MCF 10A (cell line): ENCODE results near the gene CILP2. TPM values are rescaled to one million over a fixed set of nuclear protein-coding genes. Genes with fewer than 3 reads are reported as not detected.

ENCODE experiments used
- Bru-seq: library from RNA; stranded (reverse); fragments of 400-500 nt; gene quantifications from one replicate; lab custom pipeline; 2021; lab: Mats Ljungman, UMichigan
- BruChase-seq, 2 experiments: library from RNA; stranded (reverse); fragments of 400-500 nt; gene quantifications; one replicate each; lab custom pipeline; 2021; lab: Mats Ljungman, UMichigan
- BruUV-seq: library from RNA; stranded (reverse); fragments of 400-500 nt; replicated peaks from 2 replicates; lab custom pipeline; 2021; lab: Mats Ljungman, UMichigan
- CTCF ChIA-PET: fragments of 300-600 bp; sonication (Branson Sonifier 250); formaldehyde crosslinking; extraction: SDS; loops from one replicate; lab custom pipeline; 2021; ENCODE audit warnings: antibody characterized with exemption, inconsistent platforms; lab: Yijun Ruan, JAX
- POLR2A ChIA-PET: fragments of 300-600, 350-650 bp; sonication (Branson Sonifier 250); formaldehyde crosslinking; extraction: SDS; loops from one replicate; lab custom pipeline; 2020; ENCODE audit warnings: antibody characterized with exemption, inconsistent platforms; lab: Yijun Ruan, JAX
- DNase-seq: peaks from one replicate; pipeline ENCODE4 v3.0.0-alpha.2; 2018; ENCODE audit not compliant: unreplicated experiment
- H3K27ac Mint-ChIP-seq: one replicate; pipeline ENCODE4 v1.8.0; 2022; ENCODE audit warnings: mild to moderate bottlenecking, low read depth, mixed read lengths; ENCODE audit not compliant: unreplicated experiment
- H3K27me3 Mint-ChIP-seq: one replicate; pipeline ENCODE4 v1.8.0; 2022; ENCODE audit warnings: mixed read lengths; ENCODE audit not compliant: insufficient read depth, unreplicated experiment
- H3K36me3 Mint-ChIP-seq: one replicate; pipeline ENCODE4 v1.8.0; 2022; ENCODE audit warnings: mild to moderate bottlenecking, moderate library complexity, mixed read lengths; ENCODE audit not compliant: insufficient read depth, unreplicated experiment
- H3K4me1 Mint-ChIP-seq: one replicate; pipeline ENCODE4 v1.8.0; 2022; ENCODE audit warnings: mixed read lengths; ENCODE audit not compliant: insufficient read depth, unreplicated experiment
- H3K4me3 Mint-ChIP-seq: one replicate; pipeline ENCODE4 v1.8.0; 2022; ENCODE audit warnings: mild to moderate bottlenecking, moderate library complexity, mixed read lengths; ENCODE audit not compliant: unreplicated experiment
- H3K9me3 Mint-ChIP-seq: one replicate; pipeline ENCODE4 v1.8.0; 2022; ENCODE audit warnings: mixed read lengths; ENCODE audit not compliant: unreplicated experiment
- CTCF ChIP-seq: fragments of 200-600 bp; IDR thresholded peaks from one replicate; pipeline ENCODE4 v1.8.0; 2022; ENCODE audit warnings: antibody characterized with exemption, mild to moderate bottlenecking; ENCODE audit not compliant: unreplicated experiment
- intact Hi-C: fragments of 100-400 bp; cut with micrococcal nuclease; formaldehyde crosslinking; loops from 2 replicates; pipeline ENCODE4 v1.14.1; 2022
- long read RNA-seq: library from polyadenylated mRNA; stranded (forward); transcript quantifications from one replicate; pipeline ENCODE4 v2.0.0, GENCODE V29; 2022
- total RNA-seq: library from RNA; stranded (reverse); gene quantifications from 2 replicates; pipeline ENCODE4 v1.2.3, GENCODE V29; 2022

Gene CILP2
- total RNA-seq = 0.12 and 0.29 TPM in 2 replicates
- Bru-seq, nascent RNA = percentile 26 among the genes with signal in this experiment
- BruChase-seq, experiment 1, labeled RNA remaining after a 6-hour chase = percentile 51 among the genes with signal in this experiment
- BruChase-seq, experiment 2, labeled RNA remaining after a 2-hour chase = percentile 33 among the genes with signal in this experiment
- long read RNA-seq = 0 reads

- Mint-ChIP-seq H3K4me1 (no peaks in the 10 kb centered on the region), H3K36me3 (peaks cover 7% of the 10 kb centered on the region), H3K9me3 (no peaks in the 10 kb centered on the region), H3K27me3 (no peaks in the 10 kb centered on the region), H3K4me3 (no peak within 1 kb of the TSS), H3K27ac (no peak within 1 kb of the TSS)
- intact Hi-C loops = no loop called here
- ChIA-PET CTCF (interaction anchor here (0.5 to 1.2 kb wide), 2 partner anchors 416 to 717 kb away, joined by 3 to 5 read pairs; no protein-coding TSS in a partner anchor), POLR2A (interaction anchor here (0.6 to 0.9 kb wide), 2 partner anchors 17 to 68 kb away, joined by 3 to 5 read pairs; no protein-coding TSS in a partner anchor)
- no peak for DNase-seq
- no peak for TF ChIP-seq CTCF
- BruUV-seq = no TSS peak
Observed at GRCh38 chr19:19538061-19538784, at the start of gene CILP2. CILP2 (plus strand) TSS chr19:19538265; CDS start chr19:19538350, 85 bp downstream.

DNA sequence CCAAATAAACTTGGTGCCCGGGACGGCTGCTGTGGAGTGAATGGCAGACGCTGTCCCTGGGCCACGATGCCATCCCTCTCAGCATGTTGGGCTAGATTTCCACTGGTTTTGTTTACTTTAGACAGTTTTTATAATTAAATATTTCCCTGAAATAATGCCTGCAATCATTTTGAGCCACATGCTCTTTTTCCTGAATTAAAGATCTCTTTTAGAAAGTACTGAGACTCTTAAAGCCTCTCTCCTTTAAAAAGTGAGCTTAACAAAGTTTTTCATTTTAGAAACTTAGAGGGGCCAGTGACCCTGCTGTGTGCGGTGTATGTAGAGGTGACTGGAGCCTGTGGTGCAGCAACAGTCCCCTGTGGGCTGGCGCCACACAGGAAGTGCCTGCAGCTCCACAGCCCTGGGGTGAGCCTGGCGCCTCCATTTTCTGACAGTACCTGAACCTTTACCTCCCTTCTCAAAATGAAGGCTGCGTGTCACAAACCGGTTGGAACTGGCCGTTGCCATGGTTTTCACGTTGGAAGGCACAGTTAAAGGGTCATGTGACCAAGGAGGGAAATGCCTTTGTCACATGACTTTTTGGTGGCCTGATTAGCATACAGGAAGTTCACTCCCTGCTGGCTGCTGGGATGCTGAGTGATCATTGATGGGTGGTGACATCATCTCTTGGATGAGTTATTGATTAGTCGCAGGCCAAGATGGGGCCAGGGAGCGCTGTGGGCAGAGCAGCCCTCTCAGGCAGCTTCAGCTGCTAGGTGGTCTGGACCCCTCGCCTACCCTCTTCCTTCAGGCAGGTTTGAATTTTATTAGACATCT lies 49.0 kb upstream of the CILP2 start:
- no peak for TF ChIP-seq CTCF
- ChIA-PET CTCF (interaction anchor here (0.6 to 7.5 kb wide), 26 partner anchors 9 to 951 kb away, joined by 3 to 176 read pairs (median 4); partner anchors contain the start of genes GATAD2A and GMIP), POLR2A (interaction anchor here (0.6 to 1.7 kb wide), 7 partner anchors 27 to 286 kb away, joined by 3 to 6 read pairs (median 4); partner anchors contain the start of genes NDUFA13, NR2C2AP and TSSK6)
- H3K9me3 Mint-ChIP-seq = no peaks in the 10 kb centered on the region
- H3K36me3 Mint-ChIP-seq = peaks cover 26% of the 10 kb centered on the region
- TSS peak; percentile 91 for BruUV-seq
- peak overlapping the region; percentile 28 for H3K4me3 Mint-ChIP-seq
- intact Hi-C loops = loop anchor here (5.0 kb wide), 1 partner anchor 82 kb away; the partner anchor contains the start of gene GATAD2A
- peak; percentile 52 for DNase-seq
- peak overlapping the region; percentile 75 for H3K27ac Mint-ChIP-seq
- H3K4me1 Mint-ChIP-seq = peaks cover 12% of the 10 kb centered on the region
- no peaks in the 10 kb centered on the region for H3K27me3 Mint-ChIP-seq

DNA sequence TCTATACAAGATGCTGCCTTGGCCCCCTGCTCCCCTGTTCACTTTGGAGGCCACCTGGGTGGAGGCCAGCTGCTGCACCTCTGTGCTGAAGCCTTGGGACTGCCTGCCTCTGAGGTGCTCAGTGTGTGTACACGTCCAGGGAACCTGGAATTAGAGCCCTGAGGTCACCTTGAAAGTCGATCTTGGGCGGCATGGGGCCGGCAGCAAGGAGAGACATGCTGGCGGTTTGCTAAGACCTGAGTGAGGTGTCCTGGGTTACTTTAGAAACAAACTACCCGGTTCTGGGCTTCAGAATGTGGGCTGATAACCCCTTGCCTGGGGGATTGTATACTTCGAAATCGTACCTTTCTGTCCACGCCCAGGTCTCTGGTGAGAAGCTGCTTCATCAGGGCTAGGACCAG lies 48.3 kb upstream of the CILP2 start:
- Mint-ChIP-seq H3K9me3 (no peaks in the 10 kb centered on the region), H3K4me1 (peaks cover 12% of the 10 kb centered on the region), H3K27me3 (no peaks in the 10 kb centered on the region), H3K36me3 (peaks cover 28% of the 10 kb centered on the region), H3K4me3 (no peak overlapping the region), H3K27ac (peak overlapping the region; percentile 75)
- intact Hi-C loops = loop anchor here (1.0 to 5.0 kb wide), 4 partner anchors 83 to 344 kb away; partner anchors contain the start of gene GATAD2A
- TSS peak; percentile 62 for BruUV-seq
- POLR2A ChIA-PET = interaction anchor here (1.0 to 1.7 kb wide), 8 partner anchors 26 to 286 kb away, joined by 3 to 8 read pairs (median 4); partner anchors contain the start of genes GATAD2A, NDUFA13, NR2C2AP and TSSK6
- CTCF ChIA-PET = interaction anchor here (0.6 to 7.5 kb wide), 43 partner anchors 9 to 952 kb away, joined by 3 to 176 read pairs (median 4); partner anchors contain the start of gene GATAD2A
- TF ChIP-seq CTCF = no peak
- no peak for DNase-seq
